ENCODE results near the gene LILRA1.
"Not testable (repeated sequence)": the region's sequence is repeated elsewhere in the genome, so short reads cannot be mapped to it uniquely, and the experiment has no call there.

The LILRA1 gene

DNA sequence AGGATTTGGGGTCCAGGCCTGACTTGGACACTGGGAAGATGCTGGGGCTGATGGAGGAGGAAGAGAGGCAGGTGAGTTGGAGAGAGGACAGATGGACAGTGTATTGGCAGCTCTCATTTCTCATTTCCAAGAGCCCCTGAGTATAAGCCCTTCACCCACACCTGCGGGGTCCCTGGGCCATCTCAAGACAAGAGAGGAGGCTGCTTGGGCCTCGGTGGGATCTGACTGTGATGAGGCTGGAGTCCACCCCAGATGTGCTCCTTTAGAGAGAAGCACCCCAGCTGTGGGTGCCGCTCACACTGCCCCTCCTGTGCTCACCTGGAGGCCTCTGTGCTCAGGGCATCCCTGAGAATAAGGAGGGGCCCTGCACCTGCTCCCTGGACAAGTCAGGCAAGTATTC, 16.1 kb upstream of the LILRA1 start:
- DNase-seq (ENCODE audit: low read depth): no peak

DNA sequence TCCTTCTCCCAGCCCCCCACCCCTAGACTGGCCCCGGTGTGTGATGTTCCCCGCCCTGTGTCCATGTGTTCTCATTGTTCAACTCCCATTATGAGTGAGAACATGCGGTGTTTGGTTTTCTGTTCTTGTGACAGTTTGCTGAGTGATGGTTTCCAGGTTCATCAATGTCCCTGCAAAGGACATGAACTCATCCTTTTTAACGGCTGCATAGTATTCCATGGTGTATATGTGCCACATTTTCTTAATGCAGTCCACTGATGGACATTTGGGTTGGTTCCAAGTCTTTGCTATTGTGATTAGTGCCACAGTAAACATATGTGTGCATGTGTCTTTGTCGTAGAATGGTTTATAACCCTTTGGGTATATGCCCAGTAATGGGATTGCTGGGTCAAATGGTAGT, 15.2 kb upstream of the LILRA1 start:
- not testable (repeated sequence) for DNase-seq (ENCODE audit: low read depth)

GRCh38 chr19:54586397-54586796, 7.0 kb upstream of the LILRA1 start:
- no peak for DNase-seq (ENCODE audit: low read depth)

DNA sequence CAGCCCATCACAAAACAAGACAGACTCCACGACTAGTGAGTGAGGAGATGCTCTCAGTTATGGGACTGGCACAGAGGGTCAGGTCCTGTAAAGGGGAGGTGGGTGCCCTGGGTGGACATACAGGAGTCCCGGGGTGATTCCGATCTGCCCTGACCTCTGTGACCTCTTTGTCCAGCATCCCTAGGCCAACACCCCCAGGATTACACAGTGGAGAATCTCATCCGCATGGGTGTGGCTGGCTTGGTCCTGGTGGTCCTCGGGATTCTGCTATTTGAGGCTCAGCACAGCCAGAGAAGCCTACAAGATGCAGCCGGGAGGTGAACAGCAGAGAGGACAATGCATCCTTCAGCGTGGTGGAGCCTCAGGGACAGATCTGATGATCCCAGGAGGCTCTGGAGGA, 6.4 kb upstream of the LILRA1 start:
- no peak for DNase-seq (ENCODE audit: low read depth)

GRCh38 chr19:54593931-54594626, 647 bp downstream of the LILRA1 start:
- not testable (repeated sequence) for DNase-seq (ENCODE audit: low read depth)

GRCh38 chr19:54594737-54595136, 1.3 kb downstream of the LILRA1 start:
- DNase-seq (ENCODE audit: low read depth): no peak

DNA sequence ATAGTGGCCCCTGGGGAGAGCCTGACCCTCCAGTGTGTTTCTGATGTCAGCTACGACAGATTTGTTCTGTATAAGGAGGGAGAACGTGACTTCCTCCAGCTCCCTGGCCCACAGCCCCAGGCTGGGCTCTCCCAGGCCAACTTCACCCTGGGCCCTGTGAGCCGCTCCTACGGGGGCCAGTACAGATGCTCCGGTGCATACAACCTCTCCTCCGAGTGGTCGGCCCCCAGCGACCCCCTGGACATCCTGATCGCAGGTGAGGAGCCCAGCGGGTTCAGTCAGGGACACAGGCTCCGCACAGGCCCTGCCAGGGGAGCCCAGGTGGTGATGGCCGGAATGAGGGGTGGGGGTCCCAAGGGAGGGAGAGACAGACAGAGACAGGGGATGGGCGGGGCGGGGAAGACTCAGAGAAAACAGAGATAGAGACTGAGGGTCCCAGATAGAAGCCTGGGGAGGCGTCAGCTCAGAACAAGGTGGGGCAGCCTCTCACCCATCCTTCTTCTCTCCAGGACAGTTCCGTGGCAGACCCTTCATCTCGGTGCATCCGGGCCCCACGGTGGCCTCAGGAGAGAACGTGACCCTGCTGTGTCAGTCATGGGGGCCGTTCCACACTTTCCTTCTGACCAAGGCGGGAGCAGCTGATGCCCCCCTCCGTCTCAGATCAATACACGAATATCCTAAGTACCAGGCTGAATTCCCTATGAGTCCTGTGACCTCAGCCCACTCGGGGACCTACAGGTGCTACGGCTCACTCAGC, 2.4 kb downstream of the LILRA1 start:
- DNase-seq (ENCODE audit: low read depth): not testable (repeated sequence)

DNA sequence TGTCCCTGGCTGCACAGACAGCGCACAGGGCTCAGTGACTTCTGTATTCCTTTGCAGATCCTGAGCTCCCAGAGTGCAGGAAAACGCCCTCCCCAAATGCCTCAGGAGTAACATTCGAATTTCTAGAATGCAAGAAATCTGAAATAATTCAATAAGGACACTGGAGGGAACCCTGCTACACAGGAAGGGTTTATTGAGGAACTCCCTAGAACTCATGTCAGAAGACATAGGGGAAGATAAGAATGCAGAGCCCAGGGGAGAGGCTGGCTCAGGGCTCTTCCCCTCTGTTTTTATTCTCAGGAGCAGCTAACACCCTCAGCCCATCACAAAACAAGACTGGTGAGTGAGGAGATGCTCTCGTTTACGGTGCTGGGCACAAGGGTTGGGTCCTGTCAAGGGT, 6.8 kb downstream of the LILRA1 start:
- no peak for DNase-seq (ENCODE audit: low read depth)

- DNase-seq (ENCODE audit: low read depth): no peak
Measured at GRCh38 chr19:54606230-54606629, 12.8 kb downstream of the LILRA1 start.

- DNase-seq (ENCODE audit: low read depth): no peak
Measured at GRCh38 chr19:54606891-54607784, 13.7 kb downstream of the LILRA1 start.

DNA sequence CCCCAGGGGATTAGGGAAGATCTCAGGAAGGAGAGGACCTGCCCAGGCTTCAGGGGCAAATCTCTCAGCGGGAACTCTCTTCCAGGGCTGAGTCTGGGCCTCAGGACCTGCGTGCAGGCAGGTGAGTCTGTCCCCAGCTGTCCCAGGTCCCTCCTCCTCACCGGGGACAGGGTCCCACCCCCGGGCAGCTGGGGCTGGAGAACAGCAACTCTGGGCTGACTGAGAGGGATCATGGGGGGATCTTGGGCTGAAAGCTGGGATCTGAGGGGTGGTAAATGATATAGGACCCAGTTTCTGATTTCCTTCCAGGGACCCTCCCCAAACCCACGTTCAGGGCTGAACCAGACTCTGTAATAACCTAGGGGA, 14.3 kb downstream of the LILRA1 start:
- no peak for DNase-seq (ENCODE audit: low read depth)

DNA sequence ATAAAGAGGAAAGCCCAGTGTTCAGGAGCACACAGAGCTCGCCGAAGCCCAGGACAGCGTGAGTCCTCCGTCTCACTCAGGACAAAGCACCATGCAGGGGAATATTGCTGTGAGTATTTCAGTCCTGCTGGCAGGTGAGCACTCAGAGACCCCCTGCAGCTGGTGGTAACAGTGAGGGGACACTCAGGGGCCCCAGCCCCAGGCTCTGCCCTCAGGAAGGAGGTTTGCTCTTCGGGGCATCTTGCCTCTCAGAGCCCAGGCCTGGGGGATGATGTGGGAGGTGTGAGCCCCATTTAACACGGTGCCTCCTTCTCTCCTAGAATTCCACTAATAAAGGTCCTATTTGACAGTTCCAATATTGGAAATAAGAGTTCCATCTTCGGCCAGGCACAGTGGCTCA, 14.8 kb downstream of the LILRA1 start:
- DNase-seq (ENCODE audit: low read depth): no peak

DNA sequence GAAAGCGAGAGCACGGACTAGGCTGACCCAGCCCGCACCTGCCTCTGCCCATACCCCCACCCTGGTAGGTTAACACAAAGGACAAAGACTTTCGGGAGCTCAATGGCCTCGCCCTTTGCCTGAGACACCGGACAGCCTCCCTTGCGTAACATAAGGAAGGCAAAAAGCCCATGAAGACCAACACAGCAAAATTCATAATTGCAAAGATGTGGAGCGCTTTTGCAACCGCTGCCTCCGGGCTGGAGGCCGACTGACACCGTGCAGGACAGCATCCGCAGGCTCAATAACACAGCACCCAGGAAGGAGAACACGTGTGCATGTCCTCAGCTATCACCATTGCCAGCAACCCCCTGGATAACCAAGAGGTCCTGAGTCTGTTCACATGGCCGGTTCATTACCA, 15.4 kb downstream of the LILRA1 start:
- no peak for DNase-seq (ENCODE audit: low read depth)

- no peak for DNase-seq (ENCODE audit: low read depth)
Measured at GRCh38 chr19:54609356-54609791, 15.9 kb downstream of the LILRA1 start.

DNA sequence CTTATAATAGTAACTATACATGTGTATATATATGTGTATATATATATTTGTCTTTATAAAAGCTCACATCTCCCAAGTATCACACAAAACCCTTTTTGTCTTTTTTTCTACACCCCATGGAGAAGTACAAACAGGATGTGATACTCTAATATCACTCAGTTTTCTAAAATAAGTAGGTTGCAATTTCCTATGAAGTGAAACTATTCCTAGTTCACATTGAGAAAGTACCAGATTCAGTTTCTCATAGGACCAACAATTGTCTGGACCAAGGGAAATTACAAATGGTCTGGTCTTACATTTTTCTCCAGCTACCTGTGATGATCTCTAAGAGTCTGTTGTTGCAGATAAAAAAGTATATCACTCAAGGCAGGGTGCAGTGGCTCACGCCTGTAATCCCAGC, 19.0 kb downstream of the LILRA1 start:
- no peak for DNase-seq (ENCODE audit: low read depth)

DNA sequence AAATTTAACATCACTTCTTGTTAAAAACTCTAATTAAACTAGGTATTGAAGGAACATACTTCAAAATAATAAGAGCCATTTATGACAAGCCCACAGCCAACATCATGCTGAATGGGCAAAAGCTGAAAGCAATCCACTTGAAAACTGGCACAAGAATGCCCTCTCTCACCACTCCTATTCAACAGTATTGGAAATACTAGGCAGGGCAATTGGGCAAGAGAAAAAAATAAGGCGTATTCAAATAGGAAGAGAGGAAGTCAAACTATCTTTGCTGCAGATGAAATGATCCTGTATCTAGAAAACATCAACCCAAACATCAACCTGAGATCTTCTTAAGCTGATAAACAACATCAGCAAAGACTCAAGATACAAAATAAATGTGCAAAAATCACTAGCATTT, 21.3 kb downstream of the LILRA1 start:
- no peak for DNase-seq (ENCODE audit: low read depth)

DNA sequence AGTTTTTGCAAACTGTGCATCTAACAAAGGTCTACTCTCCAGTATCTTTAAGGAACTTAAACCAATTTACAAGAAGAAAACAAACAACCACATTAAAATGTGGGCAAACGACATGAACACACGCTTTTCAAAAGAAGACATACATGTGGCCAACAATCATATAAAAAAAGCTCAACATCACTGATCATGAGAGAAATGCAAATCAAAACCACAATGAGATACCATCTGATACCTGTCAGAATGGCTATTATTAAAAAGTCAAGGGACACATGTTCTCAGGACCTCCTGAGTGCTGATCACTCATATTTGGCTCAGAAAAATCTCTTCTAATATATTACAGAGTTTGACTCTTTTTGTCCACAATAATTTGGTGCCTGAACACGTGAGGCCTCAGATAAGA, 22.6 kb downstream of the LILRA1 start:
- no peak for DNase-seq (ENCODE audit: low read depth)

DNA sequence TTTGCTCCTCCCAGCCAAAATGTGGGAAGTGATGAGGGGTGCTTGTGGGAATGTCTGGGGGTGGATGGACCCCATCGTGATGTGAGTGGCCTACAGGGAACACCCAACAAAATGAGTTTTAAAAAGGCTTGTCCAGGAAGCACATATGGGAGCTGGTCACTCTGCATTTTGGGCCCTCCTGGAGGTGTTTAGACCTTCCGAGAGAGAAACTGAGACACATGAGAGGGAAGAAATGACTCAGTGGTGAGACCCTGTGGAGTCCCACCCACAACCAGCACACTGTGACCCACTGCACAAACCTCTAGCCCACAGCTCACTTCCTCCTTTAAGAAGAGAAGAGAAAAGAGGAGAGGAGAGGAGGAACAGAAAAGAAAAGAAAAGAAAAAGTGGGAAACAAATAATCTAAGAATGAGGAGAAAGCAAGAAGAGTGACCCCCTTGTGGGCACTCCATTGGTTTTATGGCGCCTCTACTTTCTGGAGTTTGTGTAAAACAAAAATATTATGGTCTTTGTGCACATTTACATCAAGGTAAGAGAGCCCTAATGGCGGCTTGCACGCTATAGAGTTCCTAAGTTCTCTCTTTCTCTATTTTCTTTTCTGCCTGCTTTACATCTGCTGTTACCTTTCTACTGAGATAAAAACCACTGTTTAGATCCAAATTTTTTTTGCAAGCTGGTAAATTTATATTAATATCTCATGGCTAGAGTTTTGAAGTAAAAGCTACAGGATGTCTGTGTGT, 23.6 kb downstream of the LILRA1 start:
- no peak for DNase-seq (ENCODE audit: low read depth)

GRCh38 chr19:54620464-54620863, 27.0 kb downstream of the LILRA1 start:
- DNase-seq (ENCODE audit: low read depth): no peak

- DNase-seq (ENCODE audit: low read depth): no peak
Measured at GRCh38 chr19:54622431-54622830, 29.0 kb downstream of the LILRA1 start.

DNA sequence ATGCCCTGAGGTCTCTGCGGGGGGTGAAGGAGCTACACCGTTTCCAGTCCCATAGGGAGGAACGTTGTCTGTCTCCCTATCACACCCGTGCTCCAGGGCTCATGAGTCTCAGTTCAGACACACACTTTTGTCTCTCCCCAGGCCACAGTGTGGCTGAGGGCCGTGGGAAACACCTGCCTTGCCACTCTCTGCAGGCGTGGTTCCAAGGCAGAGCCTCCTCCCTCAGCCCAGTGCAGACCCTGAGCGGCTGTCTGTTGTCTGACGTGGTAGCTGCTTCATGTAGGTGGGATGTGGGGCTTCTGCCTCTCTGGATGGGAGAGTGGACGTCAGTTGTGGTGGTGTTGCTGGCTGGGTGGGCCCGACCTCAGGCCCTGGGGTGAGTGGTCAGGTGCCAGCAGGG, 30.8 kb downstream of the LILRA1 start:
- DNase-seq (ENCODE audit: low read depth): not testable (repeated sequence)
